Activated CD4-positive, alpha-beta T cell treated with anti-CD3 and anti-CD28 coated beads for 48 hours (primary cell): ENCODE measurements around the gene NCL.
"Not testable (repeated sequence)": the region's sequence is repeated elsewhere in the genome, so short reads cannot be mapped to it uniquely, and the experiment has no call there.

Source experiments
- DNase-seq: peaks from one replicate; pipeline ENCODE4 v3.0.0-alpha.2; 2020

Gene NCL

DNA sequence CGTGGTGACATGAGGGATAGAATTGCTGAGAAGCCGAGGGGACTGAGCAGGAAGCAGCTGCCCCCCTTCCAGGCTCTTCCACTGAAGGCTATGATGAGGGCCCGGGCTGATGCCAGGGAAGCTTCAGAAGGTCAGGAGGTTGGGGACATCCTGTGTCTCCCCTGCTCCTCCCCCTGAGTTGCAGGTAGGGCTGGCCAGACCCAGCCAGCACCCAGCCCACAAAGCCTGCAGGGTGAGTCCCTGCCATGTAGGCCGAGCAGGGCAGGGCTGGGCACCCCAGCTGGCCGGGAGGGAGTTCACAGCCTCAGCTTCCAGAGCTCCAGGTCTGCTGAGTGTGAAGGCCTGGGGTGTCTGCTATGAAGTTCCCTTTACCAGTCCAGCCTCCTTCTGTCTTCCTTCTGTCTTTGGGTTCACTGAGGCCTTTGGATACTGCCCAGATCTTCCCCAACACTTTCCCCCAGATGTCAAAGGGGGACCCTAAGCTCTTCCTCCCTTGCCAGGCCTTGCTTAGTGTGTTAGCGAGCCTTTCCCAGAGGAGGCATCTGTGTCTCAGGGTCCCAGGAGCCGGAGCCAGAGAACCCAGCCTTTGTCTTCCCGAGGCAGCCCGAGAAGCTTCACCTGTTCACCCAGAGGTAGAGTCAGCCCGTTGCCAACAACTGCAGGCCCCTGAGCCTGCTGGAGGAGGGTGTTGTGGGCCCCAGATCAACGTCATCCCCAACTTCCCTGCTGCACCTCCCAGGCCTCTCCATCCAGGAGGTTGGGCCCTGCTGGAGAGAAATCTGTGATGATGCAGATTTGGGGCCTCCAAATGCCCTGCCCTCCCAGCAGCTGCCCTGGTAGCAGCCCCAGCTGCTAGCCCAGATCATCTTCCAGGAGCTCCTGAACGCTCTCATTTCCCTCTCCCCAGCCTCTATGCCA is 3.6 kb upstream of the NCL start:
- DNase-seq = no peak

GRCh38 chr2:231467016-231467545 is 2.8 kb upstream of the NCL start:
- DNase-seq = no peak

DNA sequence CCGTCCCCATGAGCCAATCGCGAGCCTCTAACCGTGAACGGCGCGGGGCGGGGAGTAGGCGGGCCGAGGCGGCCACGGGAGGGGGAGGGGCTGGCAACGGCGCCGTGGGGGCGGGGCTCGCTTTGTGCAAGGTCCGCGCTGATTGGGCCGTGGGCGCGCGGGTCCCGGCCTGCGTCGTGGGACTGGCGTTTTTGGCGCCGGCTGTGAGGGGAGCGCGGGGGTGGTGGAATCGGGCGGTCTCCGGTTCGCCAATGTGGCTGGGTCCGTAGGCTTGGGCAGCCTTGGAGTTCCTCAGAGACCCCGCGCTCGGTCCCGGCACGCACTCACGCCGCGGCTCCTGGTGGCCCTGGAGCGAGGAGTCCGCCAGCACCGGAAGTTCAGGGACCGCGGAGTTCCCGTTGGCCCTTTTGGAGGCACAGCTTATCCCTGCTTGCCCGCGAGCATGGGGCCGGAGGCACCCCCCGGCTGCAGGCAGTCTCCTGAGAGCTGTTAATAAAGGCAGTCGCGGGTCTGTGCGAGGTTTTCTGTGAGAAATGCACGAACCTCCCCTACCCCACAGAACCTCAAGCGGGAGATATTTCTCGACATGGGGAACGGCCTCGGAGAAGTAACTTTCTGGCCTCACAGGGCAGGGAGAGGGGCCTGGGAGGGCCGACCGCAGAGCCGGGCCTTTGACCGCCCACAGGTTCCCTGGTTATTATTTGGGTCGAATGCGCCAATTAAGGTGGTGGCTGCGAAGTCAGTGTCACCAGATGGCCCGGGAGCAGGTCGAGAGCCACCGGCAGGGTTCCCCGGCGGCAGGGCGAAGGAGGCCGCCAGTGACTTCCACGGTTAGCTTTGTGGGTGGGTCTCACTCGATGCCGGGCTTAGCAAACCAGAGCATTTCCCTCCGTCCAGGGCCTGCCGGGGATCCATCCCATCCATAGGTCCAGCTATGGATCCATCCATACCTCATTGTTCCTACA is 574 bp upstream of the NCL start:
- peak; percentile 99 for DNase-seq

- no peak for DNase-seq
Observed at GRCh38 chr2:231462729-231463465, 1.4 kb downstream of the NCL start.

GRCh38 chr2:231461516-231461971 is 2.7 kb downstream of the NCL start:
- no peak for DNase-seq

GRCh38 chr2:231460841-231461240 is 3.4 kb downstream of the NCL start:
- DNase-seq = not testable (repeated sequence)

DNA sequence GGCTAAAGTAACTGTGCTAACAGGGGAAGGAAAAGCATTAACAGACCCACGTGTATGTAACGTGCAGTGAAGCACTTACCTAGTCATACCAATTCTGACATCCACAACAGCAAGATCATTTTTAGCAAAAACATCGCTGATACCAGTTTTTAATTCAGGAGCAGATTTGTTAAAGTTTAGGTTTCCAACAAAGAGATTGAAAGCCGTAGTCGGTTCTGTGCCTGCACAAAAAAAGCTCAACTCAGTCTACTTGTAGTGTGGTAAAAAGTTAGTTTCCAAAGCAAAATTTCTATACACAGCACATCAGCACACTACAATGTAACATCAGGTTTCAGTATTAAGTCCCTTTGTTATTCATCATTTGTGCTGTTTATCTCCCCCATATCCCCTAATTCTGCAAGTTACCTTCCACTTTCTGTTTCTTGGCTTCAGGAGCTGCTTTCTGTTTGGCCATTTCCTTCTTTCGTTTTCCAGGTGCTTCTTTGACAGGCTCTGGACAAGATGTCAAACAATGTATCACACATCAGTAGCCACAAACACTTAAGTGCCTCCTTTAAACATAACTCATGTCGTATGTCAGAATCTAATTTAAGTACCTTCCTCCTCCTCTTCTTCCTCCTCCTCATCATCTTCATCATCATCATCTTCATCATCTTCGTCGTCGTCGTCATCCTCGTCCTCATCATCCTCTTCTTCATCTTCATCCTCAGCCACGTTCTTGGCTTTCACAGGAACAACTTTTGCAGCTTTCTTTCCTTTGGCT is 4.0 kb downstream of the NCL start:
- DNase-seq = no peak

DNA sequence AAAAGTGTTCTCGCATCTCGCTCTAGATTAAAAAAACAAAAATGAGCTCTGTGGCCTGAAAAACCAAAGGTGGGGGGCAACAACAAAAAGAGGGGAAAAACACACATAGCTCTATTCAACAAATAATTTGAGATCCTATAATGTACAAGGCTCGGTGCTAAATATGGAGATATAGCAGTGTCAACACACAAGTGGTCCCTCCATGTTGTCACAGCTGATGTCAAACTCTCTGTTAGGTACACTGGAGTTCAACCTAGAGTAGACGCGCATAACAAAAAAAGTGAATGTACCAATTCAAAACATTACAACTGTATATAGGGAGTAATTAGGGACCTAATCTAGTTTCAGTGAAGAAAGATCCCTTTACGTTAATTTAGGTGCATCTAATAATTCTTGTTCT is 5.9 kb downstream of the NCL start:
- DNase-seq = no peak

DNA sequence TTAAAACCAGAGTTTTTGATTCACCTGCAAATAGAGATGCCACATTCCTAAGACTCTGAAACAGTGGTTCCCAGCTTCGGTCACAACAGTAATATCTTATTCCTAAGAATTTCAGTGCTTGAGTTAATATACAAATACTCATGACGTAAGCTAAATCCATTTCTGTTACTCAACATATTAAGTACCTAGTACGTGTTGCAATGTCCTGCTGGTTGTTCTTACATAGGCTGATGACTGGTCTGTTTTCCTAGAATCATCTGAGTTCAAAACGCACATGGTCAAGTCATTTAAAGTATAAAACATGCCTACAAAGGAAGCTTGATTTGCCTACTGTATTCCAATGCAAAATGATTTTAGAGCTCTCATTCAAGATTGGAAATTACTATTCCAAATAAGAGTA is 7.2 kb downstream of the NCL start:
- no peak for DNase-seq

DNA sequence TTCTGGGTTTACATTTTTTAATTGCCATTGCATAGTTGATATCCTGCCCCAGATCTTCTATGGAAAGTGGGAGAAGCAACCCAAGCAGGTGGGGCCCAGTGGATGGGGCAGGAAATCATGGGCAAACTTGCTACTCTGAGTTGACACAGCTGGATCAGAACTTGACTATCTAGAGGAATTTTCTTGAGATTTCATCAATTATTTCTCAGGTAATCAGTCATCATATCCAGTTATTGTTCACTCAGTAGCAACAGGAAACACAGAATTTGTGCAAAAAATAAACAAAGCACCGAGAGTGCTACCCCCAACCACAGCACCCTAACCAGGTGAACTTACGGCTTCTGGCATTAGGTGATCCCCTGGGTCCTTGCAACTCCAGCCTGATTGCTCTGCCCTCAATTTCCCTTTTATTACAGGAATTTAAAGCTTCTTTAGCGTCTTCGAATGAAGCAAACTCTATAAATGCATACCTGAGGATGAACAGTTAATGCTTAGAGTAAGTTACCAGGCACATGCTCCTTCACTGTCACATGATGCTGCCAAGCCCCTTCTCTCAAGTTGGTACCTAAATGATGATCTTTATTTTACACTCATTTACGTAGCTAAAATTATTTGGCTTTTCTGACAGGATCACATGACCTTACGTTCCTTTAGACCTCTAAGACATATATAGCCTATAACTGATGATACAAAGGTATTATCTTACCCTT is 7.8 kb downstream of the NCL start:
- no peak for DNase-seq

- DNase-seq = no peak
Observed at GRCh38 chr2:231455890-231456289, 8.4 kb downstream of the NCL start.

DNA sequence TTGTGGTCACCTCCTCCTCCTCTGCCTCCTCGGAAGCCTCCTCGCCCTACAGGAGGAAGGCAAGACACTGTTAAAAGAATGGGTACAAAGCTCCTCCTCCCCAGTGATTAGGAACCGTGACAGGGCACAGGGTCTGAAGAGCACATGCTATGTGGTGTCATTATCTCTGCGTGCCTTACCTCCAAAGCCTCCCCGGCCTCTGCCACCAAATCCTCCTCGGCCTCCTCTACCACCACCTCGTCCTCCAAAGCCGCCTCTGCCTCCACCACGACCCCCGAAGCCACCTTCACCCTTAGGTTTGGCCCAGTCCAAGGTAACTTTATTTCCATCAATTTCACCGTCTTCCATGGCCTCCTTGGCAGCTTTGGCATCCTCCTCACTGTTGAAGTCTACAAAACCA is 9.1 kb downstream of the NCL start:
- DNase-seq = peak; percentile 19

- no peak for DNase-seq
Observed at GRCh38 chr2:231454361-231454791, 9.9 kb downstream of the NCL start.

DNA sequence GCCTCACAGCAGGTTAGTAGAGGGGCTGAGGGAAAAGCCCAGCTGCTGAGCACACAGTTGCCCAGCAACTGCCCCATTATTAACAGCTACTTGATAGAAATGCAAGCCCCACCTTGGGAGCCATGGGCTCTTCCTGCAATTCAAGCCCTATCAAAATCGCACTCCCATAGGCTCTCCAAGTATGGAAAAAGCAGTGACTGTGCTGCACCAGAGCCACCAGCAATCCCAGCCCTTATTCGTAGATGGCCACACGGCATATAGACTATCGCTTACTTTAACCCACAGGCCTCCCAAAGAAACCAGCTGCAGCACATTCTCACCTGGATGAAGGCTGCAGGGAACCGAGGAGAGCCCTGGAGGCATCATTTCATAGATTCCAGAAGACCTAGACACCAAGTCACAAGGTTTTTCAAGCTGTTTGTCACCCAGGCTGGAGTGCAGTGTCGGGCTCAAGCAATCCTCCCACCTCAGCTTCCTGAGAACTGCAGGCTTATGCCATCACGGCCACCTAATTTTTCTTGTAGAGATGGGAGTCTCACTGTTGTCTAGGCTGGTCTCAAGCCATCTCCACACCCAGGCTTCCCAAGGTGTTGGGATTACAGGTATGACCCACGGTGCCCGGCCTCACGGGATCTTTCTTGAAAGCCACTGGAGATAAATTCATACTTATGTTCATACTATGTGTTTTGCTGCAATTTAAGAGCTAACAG is 11.3 kb downstream of the NCL start:
- DNase-seq = peak; percentile 46

DNA sequence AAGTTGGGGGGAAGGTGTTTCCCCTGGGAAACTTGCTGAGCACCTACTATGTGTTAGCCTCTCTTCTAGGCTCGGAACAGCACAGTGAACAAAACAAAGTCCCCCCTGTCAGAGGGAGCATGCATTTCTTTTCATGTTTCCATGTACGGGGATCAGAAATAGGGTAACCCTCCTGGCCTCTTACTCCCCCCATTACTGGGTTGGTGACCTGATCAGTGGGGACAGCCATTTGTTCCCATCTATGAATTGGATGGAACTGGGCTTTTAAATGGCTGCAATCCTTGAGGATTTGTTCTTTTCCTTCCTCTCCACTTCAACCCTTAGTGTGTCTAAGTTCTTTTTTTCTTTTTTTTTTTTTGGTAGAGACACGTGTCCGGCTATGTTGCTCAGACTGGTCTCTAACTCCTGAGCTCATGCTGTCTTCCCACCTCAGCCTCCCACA is 13.7 kb downstream of the NCL start:
- no peak for DNase-seq

DNA sequence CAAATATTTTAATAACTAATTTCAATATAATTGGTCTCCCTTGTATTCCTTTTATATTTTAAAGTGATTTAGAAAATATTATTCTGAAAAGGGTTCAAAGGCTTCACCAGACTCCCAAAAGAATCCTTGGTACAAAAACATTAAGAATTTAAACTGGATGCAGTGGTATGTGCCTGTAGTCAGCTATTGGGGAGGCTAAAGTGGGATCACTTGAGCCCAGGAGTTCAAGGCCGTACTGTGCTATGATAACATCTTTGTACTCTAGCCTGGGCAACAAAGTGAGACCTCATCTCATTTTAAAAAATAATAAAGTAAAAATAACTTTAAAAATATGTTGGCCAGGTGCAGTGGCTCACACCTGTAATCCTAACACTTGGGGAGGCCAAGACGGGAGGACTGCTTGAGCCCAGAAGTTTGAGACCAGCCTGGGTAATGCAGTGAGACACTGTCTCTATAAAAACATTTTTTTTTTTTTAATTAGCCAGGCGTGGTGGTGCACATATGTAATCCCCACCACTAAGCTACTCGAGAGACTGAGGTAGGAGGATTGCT is 14.7 kb downstream of the NCL start:
- no peak for DNase-seq

DNA sequence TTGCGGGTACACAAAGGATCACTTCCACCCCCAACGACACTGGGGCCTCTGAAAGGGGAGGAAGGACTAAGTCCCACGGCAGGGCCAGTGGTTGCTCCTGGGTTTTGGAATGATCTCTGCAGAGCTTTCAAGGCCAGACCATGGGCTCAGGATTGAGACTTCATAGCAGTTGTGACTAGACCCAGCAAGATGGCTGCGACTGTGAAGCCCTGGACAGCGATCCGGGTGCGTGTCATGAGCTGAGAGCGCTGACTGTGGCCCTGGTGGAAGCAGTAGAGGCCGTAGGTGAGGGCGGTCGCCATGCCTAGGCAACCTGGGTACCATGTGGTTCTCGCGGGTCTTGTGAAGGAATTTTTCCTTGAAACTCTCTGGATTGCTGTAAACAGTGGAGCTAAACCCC is 27.3 kb downstream of the NCL start:
- DNase-seq = no peak

GRCh38 chr2:231433990-231434389 is 30.3 kb downstream of the NCL start:
- no peak for DNase-seq

DNA sequence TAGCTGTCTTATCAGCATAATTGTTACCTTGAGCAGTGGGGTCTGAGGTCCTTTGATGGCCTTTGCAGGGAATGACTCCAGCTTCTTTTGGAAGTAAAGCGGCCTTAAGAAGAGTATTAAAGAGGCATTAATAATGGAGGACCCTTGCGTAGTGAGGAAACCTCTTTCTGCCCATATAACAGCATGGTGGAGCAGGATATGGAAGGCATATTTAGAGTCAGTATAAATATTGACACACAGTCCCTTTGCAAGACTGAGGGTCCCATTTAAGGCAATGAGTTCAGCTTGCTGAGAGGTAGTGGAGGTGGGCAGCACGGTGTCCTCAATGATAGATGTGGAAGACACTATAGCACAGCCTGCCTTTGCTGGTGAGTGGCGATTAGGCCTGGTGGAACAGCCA is 32.7 kb downstream of the NCL start:
- DNase-seq = no peak

DNA sequence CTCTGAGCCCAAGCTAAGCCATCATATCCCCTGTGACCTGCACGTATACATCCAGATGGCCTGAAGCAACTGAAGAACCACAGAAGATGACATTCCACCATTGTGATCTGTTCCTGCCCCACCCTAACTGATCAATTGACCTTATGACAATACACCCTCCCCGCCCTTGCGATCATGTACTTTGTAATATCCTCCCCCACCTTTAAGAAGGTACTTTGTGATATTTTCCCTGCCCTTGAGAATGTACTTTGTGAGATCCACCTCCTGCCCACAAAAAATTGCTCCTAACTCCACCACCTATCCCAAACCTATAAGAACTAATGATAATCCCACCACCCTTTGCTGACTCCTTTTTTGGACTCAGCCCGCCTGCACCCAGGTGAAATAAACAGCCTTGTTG is 33.8 kb downstream of the NCL start:
- DNase-seq = not testable (repeated sequence)
